NCI-H2081 treated with DMSO at 0.1 percent for 48 hours (cell line): ENCODE results near the gene PLCD1.
"Not testable (repeated sequence)": the region's sequence is repeated elsewhere in the genome, so short reads cannot be mapped to it uniquely, and the experiment has no call there.

ENCODE experiments used
- DNase-seq: peaks from one replicate; lab custom pipeline; 2025; lab: John Stamatoyannopoulos, UW

Gene PLCD1

DNA sequence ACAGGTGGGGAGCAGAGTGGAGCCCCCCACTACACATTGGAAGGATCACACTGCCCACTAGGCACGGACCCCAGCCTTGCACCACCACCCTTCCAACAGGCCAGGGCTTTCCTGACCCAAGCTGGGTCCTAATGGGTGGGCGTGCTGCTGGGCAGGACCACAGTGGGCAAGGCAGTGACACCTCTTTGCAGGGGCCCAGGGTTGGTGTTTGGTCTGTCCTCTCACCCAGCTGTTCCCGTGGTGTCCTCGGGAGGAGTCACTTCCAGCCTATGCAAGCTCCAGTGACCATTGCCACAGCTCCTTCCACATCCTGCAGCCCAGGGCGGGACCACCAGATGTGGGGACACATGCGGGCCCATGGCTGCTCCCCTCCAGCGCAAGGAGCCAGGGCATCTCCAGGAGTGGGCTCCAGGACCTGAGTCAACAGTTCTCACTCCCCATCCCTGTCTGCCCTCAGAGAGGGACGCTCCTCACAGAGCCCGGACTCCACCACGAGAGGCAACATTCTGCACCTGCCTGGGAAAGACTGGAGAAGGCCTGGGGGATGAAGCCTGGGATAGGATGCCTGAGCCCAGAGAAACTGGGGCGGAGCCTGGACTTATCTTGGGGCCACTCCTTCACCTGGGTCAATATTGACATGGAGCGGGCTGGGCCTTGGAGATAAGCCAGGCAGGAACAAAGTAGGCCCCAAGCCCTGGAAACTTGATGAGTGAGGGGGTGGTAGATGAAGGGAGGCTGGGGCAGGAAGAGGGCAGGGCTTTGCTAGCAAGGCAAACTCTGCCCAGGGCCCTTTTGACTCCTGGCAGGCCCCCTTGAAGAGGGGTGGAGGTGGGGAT is 42.7 kb downstream of the PLCD1 start:
- DNase-seq = no peak

DNA sequence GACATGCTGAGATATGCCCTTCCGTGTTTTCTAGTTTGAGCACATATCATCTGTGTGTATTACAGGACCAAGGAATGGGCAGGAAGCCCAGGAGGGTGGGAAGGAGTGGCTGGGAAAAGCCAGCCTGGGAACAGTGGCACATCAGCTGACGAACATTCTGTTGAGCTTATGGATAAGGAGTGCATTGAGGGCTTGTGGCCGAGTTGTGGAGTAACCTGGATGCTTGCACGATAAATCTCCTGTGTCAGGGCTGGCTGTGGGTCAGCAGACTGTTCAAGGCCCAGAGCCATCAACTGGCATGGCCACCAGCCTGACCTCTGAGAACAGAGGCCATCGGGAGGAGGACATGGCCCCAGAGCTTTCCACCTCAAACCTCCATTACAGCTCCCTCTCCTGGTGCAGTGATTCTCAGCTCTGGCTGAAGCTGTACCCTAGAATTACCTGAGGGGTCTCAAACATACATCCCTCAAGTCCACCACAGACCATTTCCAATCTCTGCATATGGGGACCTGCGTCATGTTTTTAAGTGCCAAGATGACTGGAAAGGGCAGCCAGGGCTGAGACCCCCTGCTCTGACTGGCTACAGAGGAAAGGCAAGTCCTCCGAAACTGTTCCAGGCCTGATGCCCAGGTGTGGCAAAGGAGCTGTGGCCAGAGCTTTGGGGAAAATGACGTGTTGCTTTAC is 43.7 kb downstream of the PLCD1 start:
- DNase-seq = no peak

DNA sequence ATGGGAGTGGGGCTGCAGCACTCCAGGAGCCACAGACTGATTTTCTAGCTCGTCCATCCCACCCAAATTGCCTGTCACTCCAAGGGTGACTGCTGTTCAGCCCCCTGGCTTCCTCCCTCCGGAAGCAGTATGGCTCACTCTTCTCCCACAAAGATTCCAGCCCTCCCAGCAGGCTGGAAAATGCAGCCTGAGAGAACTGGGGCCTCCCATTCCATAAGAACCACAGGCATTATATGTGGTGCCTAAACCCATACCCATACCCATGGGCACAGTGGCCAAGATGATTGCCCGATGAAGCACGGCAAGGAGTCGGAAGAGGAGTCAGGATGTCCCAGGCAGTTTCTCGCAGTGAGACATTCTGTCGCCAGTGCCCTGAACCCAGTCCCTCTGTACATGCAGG is 44.8 kb downstream of the PLCD1 start:
- no peak for DNase-seq

DNA sequence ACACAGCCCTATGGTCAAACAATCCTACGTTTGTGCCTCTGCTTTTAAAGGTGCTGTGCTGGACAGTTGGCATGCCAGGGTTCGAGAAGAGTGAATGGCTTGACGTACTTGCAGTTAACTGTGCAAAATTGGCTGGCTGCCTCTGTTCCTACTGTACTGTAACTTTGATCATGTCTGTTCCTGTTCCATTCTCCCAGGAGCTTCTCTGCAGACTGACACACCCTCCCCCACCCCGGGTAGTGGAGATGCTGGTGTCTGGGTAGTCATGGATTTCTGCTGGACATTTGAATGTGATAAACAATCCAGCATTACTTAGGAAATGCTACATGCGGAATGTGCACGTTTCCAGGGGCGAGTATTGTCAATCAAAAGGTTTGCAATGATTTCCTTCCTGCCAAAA is 45.4 kb downstream of the PLCD1 start:
- no peak for DNase-seq

DNA sequence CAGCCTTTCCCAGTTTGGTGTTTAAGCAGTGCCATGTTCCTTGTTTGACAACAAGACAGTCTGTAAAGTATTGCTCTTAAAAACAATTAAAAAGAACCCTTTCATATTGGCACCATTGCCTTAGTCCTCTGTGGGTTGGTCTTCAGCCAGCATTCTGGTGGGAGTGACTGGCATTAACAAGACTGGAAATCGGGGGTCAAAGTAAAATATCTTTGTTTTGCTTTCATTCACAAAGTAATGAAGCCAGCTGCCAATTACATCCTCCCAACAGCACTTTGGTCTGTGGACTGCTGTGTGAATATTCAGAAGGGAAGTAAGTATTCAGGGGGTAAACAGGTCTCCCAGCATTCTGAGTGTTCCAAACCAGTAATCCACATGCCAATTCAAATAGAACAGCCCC is 47.1 kb downstream of the PLCD1 start:
- DNase-seq = no peak

DNA sequence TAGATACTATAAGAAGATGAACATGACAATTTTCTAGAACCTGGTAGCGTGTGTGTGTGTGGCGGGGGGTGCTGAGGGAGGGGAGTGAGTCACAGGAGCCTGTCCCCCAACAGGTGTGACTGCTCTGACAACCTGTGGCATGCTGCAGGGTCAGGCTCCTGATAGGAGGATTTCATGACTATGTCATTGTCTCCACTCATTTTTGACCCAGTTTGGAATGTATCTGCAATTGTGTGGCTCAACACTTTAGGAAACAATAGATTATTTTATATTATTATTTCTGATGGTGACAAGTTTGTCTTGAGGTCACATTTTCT is 48.1 kb downstream of the PLCD1 start:
- no peak for DNase-seq

DNA sequence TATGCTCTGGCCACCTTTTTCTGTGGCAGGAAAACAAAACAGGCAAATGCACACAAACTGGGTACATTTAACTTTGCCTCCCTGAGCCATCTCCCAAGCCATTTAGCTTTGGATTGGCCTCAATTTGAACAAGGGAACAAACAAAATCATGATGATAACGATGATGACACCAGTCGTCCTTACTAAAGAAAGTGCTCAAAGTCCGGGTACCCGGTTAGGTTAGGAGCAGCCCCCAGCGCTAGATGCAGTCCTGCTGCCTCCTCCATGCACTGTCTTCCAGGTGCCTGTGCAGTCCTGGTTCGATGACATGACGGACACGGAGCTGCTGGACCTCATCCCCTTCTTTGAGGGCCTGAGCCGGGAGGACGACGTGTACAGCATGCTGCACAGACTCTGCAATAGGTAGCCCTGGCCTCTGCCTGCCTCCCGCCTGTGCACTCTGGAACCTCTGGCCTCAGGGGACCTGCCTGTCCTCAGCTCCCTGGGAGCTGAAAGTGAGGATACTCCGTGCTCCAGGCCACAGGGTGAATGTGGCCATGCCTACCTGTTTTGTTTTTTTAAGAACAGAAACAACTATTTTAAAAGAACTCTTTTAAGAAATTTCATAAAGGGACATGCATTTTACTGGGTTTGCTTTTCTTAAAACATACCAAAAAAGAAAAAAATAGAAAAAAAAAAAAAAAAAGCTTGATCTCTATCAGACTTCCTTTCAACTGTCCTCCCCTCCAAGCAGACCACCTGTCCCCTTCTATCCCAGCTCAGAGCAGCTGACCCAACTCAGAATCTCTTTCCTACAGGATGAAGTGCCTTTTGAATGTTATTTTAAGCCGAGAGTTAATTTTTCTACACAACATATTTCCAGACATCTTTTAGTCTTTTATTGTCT is 48.7 kb downstream of the PLCD1 start:
- no peak for DNase-seq

DNA sequence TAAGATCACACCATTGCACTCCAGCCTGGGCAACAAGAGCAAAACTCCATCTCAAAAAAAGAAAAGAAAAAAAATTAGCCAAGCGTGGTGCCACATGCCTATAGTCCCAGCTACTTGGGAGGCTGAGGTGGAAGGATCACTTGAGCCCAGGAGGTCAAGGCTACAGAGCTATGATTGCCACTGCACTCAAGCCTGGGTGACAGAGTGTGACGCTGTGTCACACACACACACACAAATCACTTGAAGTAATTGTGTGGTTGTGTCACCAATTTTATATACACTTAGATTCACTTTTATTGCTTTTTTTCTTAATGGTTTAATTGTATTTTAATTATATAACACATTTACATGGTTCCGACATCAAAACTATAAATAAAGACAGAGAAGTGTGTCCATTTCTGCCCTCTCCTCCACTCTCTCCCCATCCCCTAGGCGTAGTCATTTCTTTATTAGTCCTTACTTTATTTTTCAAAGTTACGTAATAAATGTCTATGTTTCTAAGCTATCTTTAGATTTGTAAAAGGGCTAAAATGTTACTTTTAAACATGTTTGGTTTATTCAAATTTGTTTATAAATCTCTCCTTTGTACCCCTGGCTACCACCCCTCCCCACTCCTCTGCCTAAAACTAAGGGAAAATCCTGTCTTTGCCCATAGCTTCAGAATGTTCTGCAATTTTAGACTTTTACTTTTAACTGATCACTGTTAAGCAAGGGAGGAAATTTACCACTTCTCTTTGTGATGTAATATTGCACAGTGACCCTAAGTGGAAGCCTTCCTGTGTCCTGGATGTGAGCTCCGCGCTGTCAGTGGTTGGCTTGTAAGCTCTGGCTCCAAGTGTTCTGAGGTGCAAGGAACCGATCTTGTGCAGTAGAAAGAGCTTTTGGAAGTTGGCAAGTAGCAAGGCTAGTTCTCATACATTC is 49.6 kb downstream of the PLCD1 start:
- no peak for DNase-seq

DNA sequence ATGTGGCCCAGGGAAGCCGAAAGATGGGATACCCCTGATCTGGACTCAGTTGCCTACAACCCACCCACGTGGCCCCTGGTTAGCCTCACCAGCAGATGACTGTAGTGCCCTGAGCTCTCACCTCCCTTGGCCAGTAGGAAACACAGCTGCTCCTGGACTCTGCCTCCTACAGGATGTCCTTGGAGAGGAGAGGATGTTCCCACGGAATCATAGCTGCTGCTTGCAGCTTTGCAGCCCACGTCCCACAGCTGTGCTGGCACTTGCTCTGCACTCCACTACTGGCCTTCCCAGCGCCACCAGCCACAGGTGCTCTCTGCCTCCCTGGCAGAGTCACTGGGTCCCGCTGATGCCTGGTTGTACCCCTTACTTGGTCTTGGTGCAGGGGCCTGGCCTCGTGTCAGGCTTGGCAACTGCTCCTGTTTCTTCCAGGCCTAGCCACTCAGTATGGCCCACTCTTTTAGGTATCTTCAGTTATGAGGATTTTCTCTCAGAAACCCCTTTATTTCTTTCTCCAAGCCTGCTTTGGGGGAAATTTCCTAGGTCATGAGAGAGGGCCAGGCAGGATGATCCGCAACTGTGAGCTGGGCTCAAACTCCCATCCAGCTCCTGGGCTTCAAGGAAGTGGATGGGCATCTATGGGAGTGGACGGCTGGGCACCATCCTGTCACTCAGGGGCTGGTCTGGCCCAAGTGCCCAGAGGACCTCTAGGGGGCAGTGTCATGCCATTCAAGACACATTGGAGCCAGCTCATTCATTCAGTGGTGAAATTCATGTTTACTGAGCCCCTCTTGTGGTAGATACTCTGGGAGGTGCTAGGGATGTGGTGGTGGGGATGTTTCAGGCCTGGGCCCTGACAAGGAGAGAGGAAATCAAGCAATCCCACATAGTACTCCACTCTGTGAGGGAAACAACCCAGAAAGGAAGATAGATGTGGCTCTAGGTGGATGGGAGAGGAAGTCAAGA is 55.0 kb downstream of the PLCD1 start:
- no peak for DNase-seq

DNA sequence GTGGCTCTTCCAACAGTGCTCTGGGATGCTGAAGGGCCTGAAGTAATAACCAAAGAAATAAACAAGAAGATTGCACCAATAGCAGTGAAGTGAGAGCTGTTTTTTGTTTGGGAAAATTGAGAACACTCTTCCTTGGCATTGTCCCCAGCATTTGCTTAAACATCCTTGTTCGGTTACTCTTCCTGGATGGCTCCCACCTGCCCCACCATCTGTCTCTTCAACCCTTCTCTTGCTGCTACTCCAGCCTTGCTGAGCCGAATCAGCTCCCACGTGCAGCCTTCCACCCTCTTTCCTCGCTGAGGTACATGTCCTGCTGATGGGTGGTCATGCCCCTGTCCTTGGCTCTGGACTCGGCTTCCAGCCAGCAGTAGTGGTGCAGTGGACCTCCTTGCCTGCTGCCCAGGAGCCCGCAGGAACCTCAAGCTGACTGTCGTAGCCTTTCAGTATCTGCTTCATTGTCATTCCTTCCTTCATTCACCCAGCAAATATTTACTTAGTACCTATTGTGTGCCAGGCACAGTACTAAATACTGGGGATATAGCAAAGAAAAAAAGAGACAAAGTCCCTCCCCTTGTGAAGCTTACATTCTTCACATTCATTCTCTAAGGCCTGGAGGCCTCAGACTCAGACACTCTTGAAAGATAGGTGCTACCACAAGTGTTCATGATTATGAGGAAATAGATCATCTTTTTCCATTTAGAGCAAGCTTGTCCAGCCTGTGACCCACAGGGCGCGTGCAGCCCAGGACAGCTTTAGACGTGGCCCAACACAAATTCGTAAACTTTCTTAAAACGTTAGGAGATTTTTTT is 56.0 kb downstream of the PLCD1 start:
- DNase-seq = no peak

DNA sequence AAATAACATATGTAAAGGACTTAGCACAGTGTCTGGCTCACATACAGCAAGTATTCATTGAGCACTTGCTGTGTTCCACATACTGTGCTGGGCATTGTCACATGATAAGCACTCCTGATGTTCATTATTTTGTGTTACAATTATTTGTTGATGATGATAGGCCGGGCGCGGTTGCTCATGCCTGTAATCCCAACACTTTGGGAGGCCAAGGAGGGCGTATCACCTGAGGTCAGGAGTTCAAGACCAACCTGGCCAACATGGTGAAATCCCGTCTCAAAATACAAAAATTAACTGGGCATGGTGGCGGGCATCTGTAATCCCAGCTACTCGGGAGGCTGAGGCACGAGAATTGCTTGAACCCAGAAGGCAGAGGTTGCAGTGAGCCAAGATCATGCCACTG is 57.4 kb downstream of the PLCD1 start:
- DNase-seq = not testable (repeated sequence)

DNA sequence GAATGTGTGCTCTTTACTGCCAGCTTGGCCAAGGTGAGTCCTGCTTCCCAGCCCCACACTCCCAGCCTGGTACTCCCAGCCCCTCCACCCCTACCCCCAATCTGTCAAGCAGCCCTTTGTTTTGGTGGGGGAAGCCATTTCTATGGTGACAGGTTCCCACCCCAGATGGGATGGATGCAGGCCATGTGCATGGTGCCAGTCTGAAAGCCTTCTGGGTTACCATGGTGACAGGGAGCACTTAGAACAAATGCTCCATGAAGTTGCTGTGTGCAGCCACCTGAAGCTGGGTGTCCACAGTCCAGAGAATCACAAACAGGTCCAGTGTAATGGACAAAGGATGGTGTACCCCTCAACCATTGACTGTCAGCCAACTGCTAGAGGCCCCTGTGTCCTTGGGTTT is 58.0 kb downstream of the PLCD1 start:
- DNase-seq = no peak

DNA sequence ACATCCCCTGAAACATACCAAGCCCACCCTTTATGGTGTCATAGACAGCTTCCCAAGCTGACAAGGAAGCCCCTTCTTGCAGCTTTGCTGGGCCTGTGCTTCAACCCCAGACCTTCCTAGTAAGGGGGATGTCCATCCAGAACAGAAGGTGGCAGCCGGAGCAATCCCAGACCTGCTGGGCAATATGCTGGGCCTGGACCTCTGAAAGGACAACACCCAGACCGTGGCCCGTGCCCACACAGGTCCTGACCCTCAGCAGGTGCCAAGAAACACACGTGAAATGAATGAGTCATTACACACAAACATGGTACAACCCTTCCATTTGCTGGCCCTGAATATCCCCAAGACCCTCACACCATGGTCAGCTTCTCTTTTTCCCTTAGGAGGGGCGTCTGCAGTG is 58.6 kb downstream of the PLCD1 start:
- DNase-seq = no peak

DNA sequence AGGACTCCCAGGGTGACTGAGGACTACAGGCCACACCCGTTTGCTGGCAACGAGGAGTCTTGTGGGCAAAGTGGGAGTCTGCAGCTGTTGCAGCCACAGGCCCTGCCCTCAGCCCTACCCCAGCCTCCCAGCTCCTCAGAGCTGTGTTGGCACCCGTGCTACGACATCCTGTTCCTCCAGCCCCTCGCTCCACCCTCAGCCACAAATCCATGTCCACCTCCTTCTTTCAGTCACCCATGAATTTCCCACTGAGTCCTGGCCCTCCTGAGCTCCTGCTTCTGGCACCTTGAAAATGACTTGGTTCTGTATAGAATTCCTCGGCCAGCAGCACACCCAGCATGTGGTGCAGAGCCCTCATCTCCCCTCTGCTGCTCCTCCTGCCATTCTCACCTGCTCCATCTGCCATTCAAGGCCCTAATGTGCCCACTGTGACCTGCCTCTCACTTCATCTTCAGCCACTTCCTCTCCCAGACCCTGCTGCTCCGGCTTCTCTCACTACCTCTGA is 59.8 kb downstream of the PLCD1 start:
- no peak for DNase-seq

DNA sequence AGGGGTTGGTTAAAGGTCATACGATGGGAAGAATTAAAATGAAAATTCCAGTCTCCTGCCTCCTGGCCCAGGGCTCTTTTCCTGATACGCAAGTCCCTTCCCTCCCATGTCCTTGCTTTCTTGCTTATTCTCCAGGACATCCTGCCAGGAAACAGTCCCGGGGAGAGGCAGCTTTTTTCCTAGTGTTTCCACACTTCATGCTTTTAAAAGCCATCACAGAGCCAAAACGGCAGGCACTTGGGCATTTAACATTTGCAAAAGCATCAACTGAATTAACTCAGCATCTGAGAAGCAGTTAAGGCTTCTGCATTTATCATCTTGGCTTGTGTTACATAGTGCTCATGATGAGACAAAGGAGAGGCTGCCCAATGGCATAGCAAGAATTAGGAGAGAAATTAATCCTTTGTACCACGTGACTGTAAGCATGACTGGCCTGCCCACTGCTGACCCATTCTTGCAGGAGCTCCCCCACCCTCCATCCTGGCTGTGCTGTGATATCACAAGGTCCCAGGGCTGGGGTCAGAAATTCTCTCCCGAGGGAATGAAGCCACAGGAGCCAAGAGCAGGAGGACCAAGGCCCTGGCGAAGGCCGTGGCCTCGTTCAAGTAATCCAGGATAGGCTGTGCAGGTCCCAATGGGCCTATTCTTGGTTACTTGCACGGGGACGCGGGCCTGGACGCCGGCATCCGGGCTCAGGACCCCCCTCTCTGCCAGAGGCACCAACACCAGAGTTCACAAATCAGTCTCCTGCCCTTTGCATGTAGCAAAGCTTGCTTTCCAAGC is 60.4 kb downstream of the PLCD1 start:
- no peak for DNase-seq

DNA sequence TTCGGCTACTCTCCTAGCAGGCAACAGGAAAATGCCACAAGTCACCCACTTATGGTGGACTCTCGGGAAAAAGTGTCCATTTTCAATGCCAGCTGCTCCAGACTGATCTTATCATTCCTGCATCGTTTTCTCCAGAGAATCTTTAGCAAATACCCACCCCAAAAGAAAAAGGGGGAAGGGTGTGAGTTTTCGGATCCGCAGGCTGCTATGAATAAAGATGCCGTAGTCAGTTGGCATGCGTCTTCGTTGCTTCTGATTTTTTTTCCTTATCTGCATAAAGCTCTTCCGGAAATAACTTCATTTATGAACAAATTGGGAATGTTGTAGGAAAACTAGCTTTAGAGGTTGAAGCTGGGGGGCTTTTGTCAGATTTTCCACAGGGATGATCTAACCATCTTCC is 61.2 kb downstream of the PLCD1 start:
- DNase-seq = no peak

DNA sequence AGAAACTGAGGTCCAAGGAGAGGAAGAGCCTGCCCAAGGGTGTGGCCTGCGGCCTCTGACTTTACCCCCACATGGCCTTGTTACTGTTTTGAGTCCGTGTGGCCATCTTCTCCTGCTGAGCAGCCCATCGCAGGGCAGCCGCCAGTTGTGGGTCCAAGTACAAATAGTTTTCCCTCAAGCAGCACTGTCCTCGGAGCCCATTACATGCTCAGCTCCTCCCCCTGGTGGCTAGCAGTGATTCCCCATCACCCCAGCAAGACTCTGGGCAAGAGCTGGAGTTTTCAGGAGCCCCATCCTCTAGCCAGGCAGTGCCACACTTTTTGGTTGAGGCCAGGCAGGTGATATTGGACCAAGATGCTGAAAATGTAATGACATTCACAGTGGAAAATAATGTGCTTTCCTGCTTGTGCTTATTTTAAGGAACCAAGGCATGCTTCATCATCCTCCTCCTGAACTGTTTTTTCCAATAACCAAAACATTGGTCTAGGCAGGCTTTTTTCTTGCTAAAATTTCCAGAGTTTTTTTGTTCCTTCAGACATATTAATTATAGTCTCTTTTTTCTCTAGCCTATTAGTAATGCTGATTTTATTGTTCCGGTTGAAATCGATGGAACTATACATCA is 62.1 kb downstream of the PLCD1 start:
- no peak for DNase-seq

DNA sequence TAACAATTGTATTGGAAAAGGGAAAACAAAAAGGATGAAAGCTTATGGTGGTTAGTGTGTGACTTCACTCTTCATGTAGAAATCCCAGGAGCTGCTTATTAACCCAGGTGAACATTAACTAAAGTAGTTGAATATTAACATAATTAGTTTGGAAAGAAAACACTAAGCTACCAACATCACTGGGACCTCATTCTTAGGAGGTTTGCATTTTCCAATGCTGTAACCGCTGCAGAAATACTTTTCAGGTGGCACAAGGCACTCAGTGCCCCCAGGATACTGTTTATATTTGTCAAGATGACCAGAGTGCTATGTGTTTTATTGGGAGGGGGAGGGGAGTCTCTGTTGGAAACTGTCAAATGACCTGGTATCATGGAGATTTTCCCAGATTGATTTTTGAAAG is 64.7 kb downstream of the PLCD1 start:
- no peak for DNase-seq
